Subcutaneous abdominal adipose tissue (tissue), 5 donors: Measurements from ENCODE around the gene SELPLG.

Source experiments
- H3K27ac ChIP-seq: one replicate; pipeline ENCODE4 v1.7.0; 2013; ENCODE audit warnings: low read depth, mild to moderate bottlenecking, inconsistent platforms, low read length, moderate library complexity
- H3K27me3 ChIP-seq, 5 donors: one replicate each; pipeline ENCODE4 v1.7.0; 2013; ENCODE audit warnings: low read length in 5 of 5, inconsistent platforms in 1 of 5; ENCODE audit not compliant: control insufficient read depth in 5 of 5, insufficient read depth in 4 of 5
- H3K36me3 ChIP-seq, 5 donors: one replicate each; pipeline ENCODE4 v1.7.0; 2013; ENCODE audit warnings: low read length in 5 of 5; ENCODE audit not compliant: control insufficient read depth in 5 of 5, insufficient read depth in 5 of 5
- H3K4me1 ChIP-seq, 5 donors: one replicate each; pipeline ENCODE4 v1.7.0; 2013; ENCODE audit warnings: low read length in 5 of 5, mild to moderate bottlenecking in 3 of 5, moderate library complexity in 1 of 5; ENCODE audit not compliant: control insufficient read depth in 5 of 5, insufficient read depth in 5 of 5
- H3K4me3 ChIP-seq, 5 donors: one replicate each; pipeline ENCODE4 v1.7.0; 2013; ENCODE audit warnings: low read length in 5 of 5, low read depth in 1 of 5
- H3K9ac ChIP-seq, 5 donors: one replicate each; pipeline ENCODE4 v1.7.0; 2013; ENCODE audit warnings: low read length in 5 of 5, mild to moderate bottlenecking in 4 of 5, moderate library complexity in 3 of 5
- H3K9me3 ChIP-seq, 5 donors: one replicate each; pipeline ENCODE4 v1.7.0; 2013; ENCODE audit warnings: low read length in 5 of 5; ENCODE audit not compliant: control insufficient read depth in 5 of 5
- donor health status: healthy.
- donor health status: healthy.
- donor health status: healthy.
- donor health status: healthy.
- donor health status: healthy.

The SELPLG gene

GRCh38 chr12:108582978-108583770 is 50.5 kb downstream of the SELPLG start:
- H3K9me3 ChIP-seq = no peaks in the 10 kb centered on the region
- H3K4me1 ChIP-seq = peaks cover 0 to 13% (median 7%) of the 10 kb centered on the region in 5 donors
- H3K27me3 ChIP-seq = no peaks in the 10 kb centered on the region
- no peaks in the 10 kb centered on the region for H3K36me3 ChIP-seq
- no peak overlapping the region for H3K9ac ChIP-seq
- no peak overlapping the region for H3K27ac ChIP-seq
- no peak overlapping the region for H3K4me3 ChIP-seq

- no peaks in the 10 kb centered on the region for H3K27me3 ChIP-seq
- H3K4me1 ChIP-seq = peaks cover 0 to 15% (median 7%) of the 10 kb centered on the region in 5 donors
- no peak overlapping the region for H3K9ac ChIP-seq
- no peaks in the 10 kb centered on the region for H3K36me3 ChIP-seq
- H3K27ac ChIP-seq = no peak overlapping the region
- no peaks in the 10 kb centered on the region for H3K9me3 ChIP-seq
- H3K4me3 ChIP-seq = no peak overlapping the region
Measured at GRCh38 chr12:108582509-108582908, 51.2 kb downstream of the SELPLG start.

GRCh38 chr12:108581311-108582227 is 52.1 kb downstream of the SELPLG start:
- no peak overlapping the region for H3K9ac ChIP-seq
- H3K9me3 ChIP-seq = no peaks in the 10 kb centered on the region
- H3K27ac ChIP-seq = no peak overlapping the region
- H3K36me3 ChIP-seq = no peaks in the 10 kb centered on the region
- H3K27me3 ChIP-seq = no peaks in the 10 kb centered on the region
- peaks cover 0 to 15% (median 7%) of the 10 kb centered on the region in 5 donors for H3K4me1 ChIP-seq
- H3K4me3 ChIP-seq = no peak overlapping the region

- H3K27me3 ChIP-seq = no peaks in the 10 kb centered on the region
- H3K9ac ChIP-seq = no peak overlapping the region
- H3K4me1 ChIP-seq = peaks cover 0 to 15% (median 7%) of the 10 kb centered on the region in 5 donors
- H3K36me3 ChIP-seq = no peaks in the 10 kb centered on the region
- no peak overlapping the region for H3K27ac ChIP-seq
- no peaks in the 10 kb centered on the region for H3K9me3 ChIP-seq
- no peak overlapping the region for H3K4me3 ChIP-seq
Measured at GRCh38 chr12:108580531-108580930, 53.2 kb downstream of the SELPLG start.

GRCh38 chr12:108578813-108579212 is 54.9 kb downstream of the SELPLG start:
- Histone ChIP-seq H3K4me1 (peaks cover 0 to 13% (median 7%) of the 10 kb centered on the region in 5 donors), H3K9ac (no peak overlapping the region), H3K27me3 (no peaks in the 10 kb centered on the region), H3K4me3 (no peak overlapping the region), H3K27ac (no peak overlapping the region), H3K36me3 (no peaks in the 10 kb centered on the region), H3K9me3 (no peaks in the 10 kb centered on the region)

GRCh38 chr12:108578264-108578663 is 55.4 kb downstream of the SELPLG start:
- Histone ChIP-seq H3K9me3 (no peaks in the 10 kb centered on the region), H3K36me3 (no peaks in the 10 kb centered on the region), H3K9ac (no peak overlapping the region), H3K27ac (no peak overlapping the region), H3K27me3 (no peaks in the 10 kb centered on the region), H3K4me1 (peaks cover 0 to 11% (median 7%) of the 10 kb centered on the region in 5 donors), H3K4me3 (no peak overlapping the region)

GRCh38 chr12:108577458-108577857 is 56.2 kb downstream of the SELPLG start:
- no peaks in the 10 kb centered on the region for H3K9me3 ChIP-seq

GRCh38 chr12:108576660-108577234 is 56.9 kb downstream of the SELPLG start:
- Histone ChIP-seq H3K4me3 (no peak overlapping the region), H3K4me1 (peaks cover 0 to 11% (median 7%) of the 10 kb centered on the region in 5 donors), H3K27me3 (no peaks in the 10 kb centered on the region), H3K9me3 (no peaks in the 10 kb centered on the region), H3K9ac (no peak overlapping the region), H3K27ac (no peak overlapping the region), H3K36me3 (no peaks in the 10 kb centered on the region)

More at GRCh38 chr12:108577458-108577857, 56.2 kb downstream of the SELPLG start:
- H3K27me3 ChIP-seq = no peaks in the 10 kb centered on the region
- no peaks in the 10 kb centered on the region for H3K36me3 ChIP-seq
- no peak overlapping the region for H3K4me3 ChIP-seq
- H3K4me1 ChIP-seq = peaks cover 0 to 11% (median 7%) of the 10 kb centered on the region in 5 donors
- no peak overlapping the region for H3K9ac ChIP-seq
- no peak overlapping the region for H3K27ac ChIP-seq

GRCh38 chr12:108575199-108575912 is 58.3 kb downstream of the SELPLG start:
- H3K9me3 ChIP-seq = no peaks in the 10 kb centered on the region
- H3K27me3 ChIP-seq = no peaks in the 10 kb centered on the region
- H3K27ac ChIP-seq = no peak overlapping the region
- peaks cover 0 to 2% (median 0%) of the 10 kb centered on the region in 5 donors for H3K36me3 ChIP-seq
- no peak overlapping the region for H3K9ac ChIP-seq
- H3K4me1 ChIP-seq = peaks cover 0 to 8% (median 2%) of the 10 kb centered on the region in 5 donors
- no peak overlapping the region for H3K4me3 ChIP-seq
